ENCODE results near the gene MAPK12. TPM values are rescaled to one million over a fixed set of nuclear protein-coding genes. Genes with fewer than 3 reads are reported as not detected.

The MAPK12 gene
- total RNA-seq, 1 experiment from 2014 or later = 24.9 TPM

DNA sequence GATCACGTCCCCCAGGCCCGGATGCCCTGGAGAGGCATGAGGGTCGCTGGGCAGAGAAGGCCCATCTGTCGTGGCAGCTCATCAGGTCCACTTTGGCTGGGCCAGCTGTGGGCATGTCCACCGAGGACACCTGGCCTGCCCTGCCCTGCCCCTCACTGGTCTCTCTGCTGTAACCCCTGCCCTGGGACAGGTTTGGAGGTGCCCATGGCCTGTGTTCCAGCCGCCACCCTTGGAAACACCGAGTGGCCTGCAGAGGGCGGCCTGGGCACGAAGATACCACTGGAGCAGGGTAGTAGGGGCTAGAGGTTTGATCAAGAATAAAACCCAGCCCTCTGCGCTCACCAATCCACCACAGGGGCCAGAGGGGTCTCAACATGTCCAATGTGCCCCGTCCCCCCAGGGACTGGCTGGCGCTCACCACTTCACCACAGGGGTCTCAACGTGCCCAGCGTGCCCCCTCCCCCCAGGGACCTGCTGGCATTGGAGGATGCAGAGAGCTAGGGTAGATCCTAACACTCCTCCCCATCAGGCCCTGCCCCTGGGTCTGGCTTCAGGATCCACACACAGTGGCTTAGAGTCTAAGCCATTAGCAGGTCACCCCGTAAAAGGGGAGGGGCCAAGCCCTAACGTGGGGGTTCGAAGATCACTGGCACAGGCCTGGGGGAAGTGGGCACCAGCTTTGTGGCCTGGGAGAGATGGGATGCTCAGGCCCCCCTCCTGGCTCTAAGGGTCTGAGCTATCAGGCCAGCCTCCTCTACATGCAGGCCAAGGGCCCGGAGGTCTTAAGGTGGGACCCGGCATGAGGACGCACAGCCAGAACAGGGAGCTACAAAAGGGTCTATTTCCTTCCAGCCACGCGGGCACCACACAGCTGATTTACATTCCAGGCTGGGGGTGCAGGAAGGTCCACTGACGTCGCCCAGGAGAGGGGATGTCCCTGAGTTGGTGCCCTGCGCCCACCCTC is 9.1 kb downstream of the MAPK12 start:
- intact Hi-C loops (cut with micrococcal nuclease) = loop anchor here (1.0 to 5.0 kb wide), 3 partner anchors 90 to 370 kb away; no protein-coding TSS in a partner anchor
- H3K27me3 Mint-ChIP-seq (ENCODE audit: insufficient read depth, unreplicated experiment) = no peaks in the 10 kb centered on the region
- TF ChIP-seq, protein P1, sequence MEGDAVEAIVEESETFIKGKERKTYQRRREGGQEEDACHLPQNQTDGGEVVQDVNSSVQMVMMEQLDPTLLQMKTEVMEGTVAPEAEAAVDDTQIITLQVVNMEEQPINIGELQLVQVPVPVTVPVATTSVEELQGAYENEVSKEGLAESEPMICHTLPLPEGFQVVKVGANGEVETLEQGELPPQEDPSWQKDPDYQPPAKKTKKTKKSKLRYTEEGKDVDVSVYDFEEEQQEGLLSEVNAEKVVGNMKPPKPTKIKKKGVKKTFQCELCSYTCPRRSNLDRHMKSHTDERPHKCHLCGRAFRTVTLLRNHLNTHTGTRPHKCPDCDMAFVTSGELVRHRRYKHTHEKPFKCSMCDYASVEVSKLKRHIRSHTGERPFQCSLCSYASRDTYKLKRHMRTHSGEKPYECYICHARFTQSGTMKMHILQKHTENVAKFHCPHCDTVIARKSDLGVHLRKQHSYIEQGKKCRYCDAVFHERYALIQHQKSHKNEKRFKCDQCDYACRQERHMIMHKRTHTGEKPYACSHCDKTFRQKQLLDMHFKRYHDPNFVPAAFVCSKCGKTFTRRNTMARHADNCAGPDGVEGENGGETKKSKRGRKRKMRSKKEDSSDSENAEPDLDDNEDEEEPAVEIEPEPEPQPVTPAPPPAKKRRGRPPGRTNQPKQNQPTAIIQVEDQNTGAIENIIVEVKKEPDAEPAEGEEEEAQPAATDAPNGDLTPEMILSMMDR (IDR thresholded peaks at IDR 0.05; ENCODE audit: unreplicated experiment) = peak; percentile 74
- POLR2A ChIA-PET = interaction anchor here (0.6 to 3.5 kb wide), 8 partner anchors 9 to 132 kb away, joined by 3 to 26 read pairs (median 4); partner anchors contain the start of genes MAPK12 and PLXNB2
- CTCF ChIA-PET = interaction anchor here (0.5 to 3.9 kb wide), 33 partner anchors 9 to 369 kb away, joined by 3 to 34 read pairs (median 4); partner anchors contain the start of genes KLHDC7B, MAPK11 and MAPK12
- H3K36me3 Mint-ChIP-seq (ENCODE audit: insufficient read depth, unreplicated experiment) = peaks cover 15% of the 10 kb centered on the region
- H3K4me3 Mint-ChIP-seq (ENCODE audit: unreplicated experiment) = peak overlapping the region; percentile 39
- DNase-seq (ENCODE audit: unreplicated experiment) = peak; percentile 79
- H3K4me1 Mint-ChIP-seq (ENCODE audit: insufficient read depth, unreplicated experiment) = no peaks in the 10 kb centered on the region
- H3K27ac Mint-ChIP-seq (ENCODE audit: low read depth, unreplicated experiment) = no peak overlapping the region
- no TSS peak for BruUV-seq (replicated peaks)
- no peaks in the 10 kb centered on the region for H3K9me3 Mint-ChIP-seq (ENCODE audit: unreplicated experiment)

DNA sequence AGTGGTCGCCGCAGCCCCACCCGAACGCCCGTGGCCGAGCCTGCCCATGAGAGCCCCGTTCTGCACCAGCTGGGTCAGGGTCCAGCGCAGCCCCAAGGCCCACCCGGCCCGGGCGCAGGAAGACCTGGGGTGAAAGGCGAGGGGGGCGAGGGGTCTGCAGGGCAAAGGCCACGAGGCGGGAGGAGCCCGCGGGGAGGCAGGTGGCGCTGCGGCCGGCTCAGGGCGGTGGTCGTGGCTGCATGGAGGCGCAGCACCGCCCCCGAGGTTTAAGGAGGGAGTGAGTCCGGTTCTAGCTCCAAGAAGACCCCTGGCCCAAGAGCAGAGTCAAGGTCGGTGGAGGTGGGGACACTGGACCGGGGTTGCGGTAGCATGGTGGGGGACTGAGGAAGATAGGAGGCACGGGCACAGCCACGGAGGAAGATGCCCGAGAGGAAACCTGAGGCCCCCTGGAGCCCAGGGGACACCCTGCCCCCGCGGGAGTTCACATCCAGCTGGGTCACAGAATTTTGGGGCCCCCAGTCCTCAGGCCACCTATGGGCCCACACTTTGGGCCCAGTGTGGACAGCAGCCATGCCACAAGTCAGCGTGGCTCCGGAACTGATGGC is 9.9 kb downstream of the MAPK12 start:
- peaks cover 21% of the 10 kb centered on the region for H3K36me3 Mint-ChIP-seq (ENCODE audit: insufficient read depth, unreplicated experiment)
- TF ChIP-seq, protein P1 (IDR thresholded peaks at IDR 0.05; ENCODE audit: unreplicated experiment) = no peak
- H3K9me3 Mint-ChIP-seq (ENCODE audit: unreplicated experiment) = no peaks in the 10 kb centered on the region
- no peaks in the 10 kb centered on the region for H3K4me1 Mint-ChIP-seq (ENCODE audit: insufficient read depth, unreplicated experiment)
- ChIA-PET CTCF (interaction anchor here (0.5 to 3.9 kb wide), 24 partner anchors 9 to 294 kb away, joined by 3 to 34 read pairs (median 5); partner anchors contain the start of genes KLHDC7B and MAPK11), POLR2A (interaction anchor here (0.7 to 3.5 kb wide), 15 partner anchors 9 to 370 kb away, joined by 3 to 26 read pairs (median 5); partner anchors contain the start of genes DENND6B, MAPK11, MAPK12 and PLXNB2)
- no peaks in the 10 kb centered on the region for H3K27me3 Mint-ChIP-seq (ENCODE audit: insufficient read depth, unreplicated experiment)
- intact Hi-C loops (cut with micrococcal nuclease) = loop anchor here (1.0 to 5.0 kb wide), 3 partner anchors 91 to 371 kb away; no protein-coding TSS in a partner anchor
- no peak for DNase-seq (ENCODE audit: unreplicated experiment)
- peak overlapping the region; percentile 72 for H3K4me3 Mint-ChIP-seq (ENCODE audit: unreplicated experiment)
- no TSS peak for BruUV-seq (replicated peaks)
- no peak overlapping the region for H3K27ac Mint-ChIP-seq (ENCODE audit: low read depth, unreplicated experiment)

DNA sequence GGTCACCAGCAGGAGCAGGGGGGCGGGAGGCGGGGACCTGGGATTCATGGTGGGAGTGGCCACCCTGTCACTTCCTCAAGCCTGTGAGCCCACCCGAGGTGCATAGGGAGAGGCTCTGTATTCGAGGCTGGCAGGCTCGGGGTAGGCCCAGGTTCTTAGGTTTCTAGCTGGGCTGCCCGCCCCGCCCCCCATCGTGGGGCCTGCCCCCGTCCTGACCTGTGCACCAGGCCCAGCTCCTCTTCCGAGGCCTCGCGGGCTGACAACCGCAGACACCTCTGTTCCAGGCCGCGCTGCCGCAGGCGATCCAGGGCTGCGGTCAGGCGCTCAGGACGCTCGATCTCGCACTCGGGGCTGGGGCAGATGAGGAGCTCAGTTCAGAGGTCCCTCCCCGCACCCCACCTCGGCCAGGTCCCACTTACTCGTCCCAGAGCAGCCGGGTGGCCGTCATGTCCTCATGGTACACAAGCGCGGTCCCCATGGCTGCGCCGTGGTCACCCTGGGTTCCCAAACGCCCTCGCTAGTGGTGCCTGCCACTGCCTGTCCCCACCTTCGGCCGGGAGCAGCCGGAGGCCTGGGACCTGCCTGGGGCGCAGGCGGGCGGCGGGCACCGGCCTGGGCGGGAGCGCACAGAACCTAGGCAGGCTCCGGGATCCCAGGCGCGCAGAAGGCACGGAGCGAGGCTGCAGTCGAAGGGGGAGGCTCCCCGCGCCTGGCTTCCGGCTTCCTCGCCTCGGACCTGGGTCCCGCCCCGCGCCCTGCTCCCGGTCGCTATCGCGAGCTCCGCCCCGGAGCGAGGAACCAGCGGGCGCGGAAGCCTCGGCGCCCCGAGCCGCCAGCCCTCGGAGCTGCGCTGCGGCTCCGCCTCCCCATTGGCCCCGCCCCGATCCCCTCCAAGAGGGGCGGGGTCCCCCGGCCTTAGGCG is 10.7 kb downstream of the MAPK12 start, which contains the start of gene HDAC10:
Gene HDAC10 (minus strand): TSS at position 711 of the 922 bp plus-strand sequence. CDS start 233 bp downstream, at position 478.
- TF ChIP-seq, protein P1 (IDR thresholded peaks at IDR 0.05; ENCODE audit: unreplicated experiment) = no peak
- Mint-ChIP-seq H3K27me3 (ENCODE audit: insufficient read depth, unreplicated experiment) (no peaks in the 10 kb centered on the region), H3K4me1 (ENCODE audit: insufficient read depth, unreplicated experiment) (no peaks in the 10 kb centered on the region), H3K4me3 (ENCODE audit: unreplicated experiment) (peak within 1 kb of the TSS; percentile 72), H3K9me3 (ENCODE audit: unreplicated experiment) (no peaks in the 10 kb centered on the region), H3K36me3 (ENCODE audit: insufficient read depth, unreplicated experiment) (peaks cover 21% of the 10 kb centered on the region), H3K27ac (ENCODE audit: low read depth, unreplicated experiment) (no peak within 1 kb of the TSS)
- DNase-seq (ENCODE audit: unreplicated experiment) = peak; percentile 68
- no TSS peak for BruUV-seq (replicated peaks)
- ChIA-PET POLR2A (interaction anchor here (0.7 to 3.5 kb wide), 16 partner anchors 8 to 371 kb away, joined by 3 to 26 read pairs (median 5); partner anchors contain the start of genes DENND6B, MAPK11, MAPK12 and PLXNB2), CTCF (interaction anchor here (0.6 to 3.9 kb wide), 19 partner anchors 9 to 247 kb away, joined by 3 to 34 read pairs (median 6); partner anchors contain the start of gene MAPK11)
- intact Hi-C loops (cut with micrococcal nuclease) = loop anchor here (5.0 kb wide), 2 partner anchors 246 to 371 kb away; no protein-coding TSS in a partner anchor
